DMS 273 treated with DMSO at 0.1 percent for 48 hours (cell line): ENCODE results near the gene FMO1.
"Not testable (repeated sequence)": the region's sequence is repeated elsewhere in the genome, so short reads cannot be mapped to it uniquely, and the experiment has no call there.

ENCODE experiments used
- DNase-seq: peaks from one replicate; lab custom pipeline; 2025; lab: John Stamatoyannopoulos, UW

The FMO1 gene

GRCh38 chr1:171248302-171248701 lies at the start of gene FMO1:
FMO1 (plus strand) TSS chr1:171248494; CDS start chr1:171258088, 9,594 bp downstream.
- DNase-seq = no peak

GRCh38 chr1:171204296-171204695 lies 44.0 kb upstream of the FMO1 start:
- no peak for DNase-seq

- no peak for DNase-seq
Measured at GRCh38 chr1:171206204-171206977, 41.9 kb upstream of the FMO1 start.

- no peak for DNase-seq
Measured at GRCh38 chr1:171206978-171207355, 41.3 kb upstream of the FMO1 start.

- DNase-seq = no peak
Measured at GRCh38 chr1:171207377-171207776, 40.9 kb upstream of the FMO1 start.

GRCh38 chr1:171210355-171210754 lies 37.9 kb upstream of the FMO1 start:
- DNase-seq = no peak

GRCh38 chr1:171212607-171213351 lies 35.5 kb upstream of the FMO1 start:
- DNase-seq = no peak

GRCh38 chr1:171213559-171214454 lies 34.5 kb upstream of the FMO1 start:
- no peak for DNase-seq

GRCh38 chr1:171217658-171218443 lies 30.4 kb upstream of the FMO1 start:
- DNase-seq = no peak

GRCh38 chr1:171218661-171219060 lies 29.6 kb upstream of the FMO1 start:
- no peak for DNase-seq

- DNase-seq = no peak
Measured at GRCh38 chr1:171219346-171220080, 28.8 kb upstream of the FMO1 start.

- no peak for DNase-seq
Measured at GRCh38 chr1:171220081-171220420, 28.2 kb upstream of the FMO1 start.

GRCh38 chr1:171220581-171221054 lies 27.7 kb upstream of the FMO1 start:
- DNase-seq = no peak

GRCh38 chr1:171221665-171222591 lies 26.4 kb upstream of the FMO1 start:
- no peak for DNase-seq

GRCh38 chr1:171222936-171223335 lies 25.4 kb upstream of the FMO1 start:
- DNase-seq = no peak

GRCh38 chr1:171224257-171224656 lies 24.0 kb upstream of the FMO1 start:
- not testable (repeated sequence) for DNase-seq

GRCh38 chr1:171226747-171227370 lies 21.4 kb upstream of the FMO1 start:
- DNase-seq = peak; percentile 38

GRCh38 chr1:171231326-171231725 lies 17.0 kb upstream of the FMO1 start:
- DNase-seq = no peak

- no peak for DNase-seq
Measured at GRCh38 chr1:171233183-171233582, 15.1 kb upstream of the FMO1 start.
